ENCODE data around the gene IGSF3. TPM values are rescaled to one million over a fixed set of nuclear protein-coding genes. Genes with fewer than 3 reads are reported as not detected.

The IGSF3 gene
- total and polyA plus RNA-seq, 2 of the 8 experiments (the other 6 are each of a cell fraction or from before 2014, with no cell fraction given): 30.0 to 32.2 TPM

GRCh38 chr1:116671072-116671760 is 3.7 kb upstream of the IGSF3 start (continued):
- TF ChIP-seq FOSL1 (IDR thresholded peaks at IDR 0.05; ENCODE audit: insufficient read depth, low read depth, low read length): no peak

All from H1 (cell line).